ENCODE results near the gene CRADD. TPM values are rescaled to one million over a fixed set of nuclear protein-coding genes. Genes with fewer than 3 reads are reported as not detected.

The CRADD gene
- total RNA-seq, 4 donors from 2014 or later = 43.7 to 76.1 (median 51.0) TPM

DNA sequence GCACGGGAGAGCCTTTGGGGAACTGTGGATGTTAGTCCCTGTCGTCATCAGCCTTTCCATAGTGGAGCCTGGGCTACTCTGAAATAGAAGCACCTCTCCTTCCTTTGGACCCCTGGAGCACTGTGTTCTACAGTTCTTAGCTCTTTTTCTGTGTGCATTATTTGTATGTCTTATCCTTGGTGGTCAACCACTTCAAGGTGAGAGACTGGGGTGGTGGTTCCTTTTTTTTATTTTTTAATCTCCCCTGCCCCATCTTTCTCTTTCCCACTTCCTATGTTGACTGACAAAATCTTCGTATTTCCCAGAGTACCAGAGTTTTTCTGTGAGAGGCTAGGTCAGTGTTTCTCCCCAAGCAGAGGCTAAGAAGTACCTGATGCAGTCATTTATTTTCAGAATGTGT is 111.7 kb downstream of the CRADD start:
- no peak for DNase-seq
- H3K36me3 ChIP-seq = no peaks in the 10 kb centered on the region
- 89 to 97% methylated on average over 3 of the region's 3 CpGs for WGBS, 2 donors
- intact Hi-C loops (cut with DNase I) = no loop called here
- TF ChIP-seq, protein P1, sequence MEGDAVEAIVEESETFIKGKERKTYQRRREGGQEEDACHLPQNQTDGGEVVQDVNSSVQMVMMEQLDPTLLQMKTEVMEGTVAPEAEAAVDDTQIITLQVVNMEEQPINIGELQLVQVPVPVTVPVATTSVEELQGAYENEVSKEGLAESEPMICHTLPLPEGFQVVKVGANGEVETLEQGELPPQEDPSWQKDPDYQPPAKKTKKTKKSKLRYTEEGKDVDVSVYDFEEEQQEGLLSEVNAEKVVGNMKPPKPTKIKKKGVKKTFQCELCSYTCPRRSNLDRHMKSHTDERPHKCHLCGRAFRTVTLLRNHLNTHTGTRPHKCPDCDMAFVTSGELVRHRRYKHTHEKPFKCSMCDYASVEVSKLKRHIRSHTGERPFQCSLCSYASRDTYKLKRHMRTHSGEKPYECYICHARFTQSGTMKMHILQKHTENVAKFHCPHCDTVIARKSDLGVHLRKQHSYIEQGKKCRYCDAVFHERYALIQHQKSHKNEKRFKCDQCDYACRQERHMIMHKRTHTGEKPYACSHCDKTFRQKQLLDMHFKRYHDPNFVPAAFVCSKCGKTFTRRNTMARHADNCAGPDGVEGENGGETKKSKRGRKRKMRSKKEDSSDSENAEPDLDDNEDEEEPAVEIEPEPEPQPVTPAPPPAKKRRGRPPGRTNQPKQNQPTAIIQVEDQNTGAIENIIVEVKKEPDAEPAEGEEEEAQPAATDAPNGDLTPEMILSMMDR (IDR thresholded peaks at IDR 0.05) = no peak
- no peak for TF ChIP-seq POLR2A (IDR thresholded peaks at IDR 0.05)
- no peaks in the 10 kb centered on the region for H3K27me3 ChIP-seq
- H3K9me3 ChIP-seq = no peaks in the 10 kb centered on the region
- H3K27ac ChIP-seq = no peak overlapping the region
- H3K4me1 ChIP-seq = peaks cover 23 to 37% of the 10 kb centered on the region in 2 donors
- no peak overlapping the region for H3K4me3 ChIP-seq (replicated peaks in 1 of 3)

DNA sequence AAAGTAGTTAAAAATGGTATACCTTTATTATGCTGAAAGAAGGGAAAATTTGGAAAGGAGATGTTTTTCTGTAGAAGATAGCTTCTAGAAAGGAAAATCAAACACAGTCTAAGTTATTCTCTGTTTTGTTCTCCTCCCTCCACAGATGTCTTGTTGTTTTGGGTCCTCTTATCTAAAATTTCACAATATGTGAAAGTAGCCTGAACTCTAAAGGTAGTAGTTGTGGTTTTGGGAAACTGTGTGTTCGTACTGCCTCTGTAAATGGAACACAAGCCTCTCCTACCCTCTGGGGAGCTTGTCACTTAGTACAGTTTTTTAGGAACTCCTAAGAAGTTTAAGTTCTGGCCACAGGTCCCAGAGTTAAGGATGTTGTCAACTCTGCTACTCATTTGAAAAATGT is 112.6 kb downstream of the CRADD start:
- peaks cover 14 to 27% of the 10 kb centered on the region in 2 donors for H3K4me1 ChIP-seq
- H3K9me3 ChIP-seq = no peaks in the 10 kb centered on the region
- no peak for DNase-seq
- WGBS, 2 donors = 85 to 87% methylated on average over 1 of the region's 1 CpG
- no peak overlapping the region for H3K27ac ChIP-seq
- intact Hi-C loops (cut with DNase I) = no loop called here
- no peaks in the 10 kb centered on the region for H3K36me3 ChIP-seq
- H3K27me3 ChIP-seq = no peaks in the 10 kb centered on the region
- no peak overlapping the region for H3K4me3 ChIP-seq (replicated peaks in 1 of 3)
- TF ChIP-seq, protein P1 (IDR thresholded peaks at IDR 0.05) = no peak

DNA sequence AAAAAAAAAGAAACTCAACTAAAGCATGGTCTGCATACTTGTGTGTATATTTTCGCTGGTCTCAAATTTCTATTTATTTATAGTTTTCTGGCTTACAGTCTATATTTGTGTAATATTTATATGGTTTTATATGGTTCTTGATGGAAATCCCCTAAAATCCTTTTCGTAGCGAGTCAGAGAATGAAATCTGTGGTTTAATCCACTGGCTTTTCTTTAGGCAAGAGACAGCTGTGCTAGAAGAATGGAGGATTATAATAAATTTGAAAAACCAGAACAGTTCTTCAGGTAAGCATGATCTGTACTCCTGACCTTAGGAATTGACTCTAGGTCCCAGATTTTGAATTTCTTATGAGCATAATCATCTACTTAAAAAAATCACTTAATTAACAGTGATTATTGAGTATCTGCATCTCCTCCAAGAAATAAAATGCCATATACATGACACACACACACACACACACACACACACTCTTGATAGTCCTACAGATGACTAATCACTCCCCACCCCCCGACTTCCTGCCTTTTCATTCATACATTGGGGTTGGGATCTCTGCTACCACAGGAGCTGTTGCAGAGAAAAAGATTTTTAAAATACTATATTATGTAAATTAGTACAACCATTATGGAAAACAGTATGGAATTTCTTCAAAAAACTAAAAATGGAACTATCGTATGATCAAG is 113.4 kb downstream of the CRADD start:
- Histone ChIP-seq H3K27ac (no peak overlapping the region), H3K4me3 (replicated peaks in 1 of 3) (no peak overlapping the region), H3K4me1 (peaks cover 6 to 20% of the 10 kb centered on the region in 2 donors), H3K27me3 (no peaks in the 10 kb centered on the region), H3K9me3 (no peaks in the 10 kb centered on the region), H3K36me3 (no peaks in the 10 kb centered on the region)
- intact Hi-C loops (cut with DNase I) = no loop called here
- DNase-seq = no peak
- TF ChIP-seq POLR2A (IDR thresholded peaks at IDR 0.05) = no peak
- TF ChIP-seq, protein P1 (IDR thresholded peaks at IDR 0.05) = no peak
- WGBS, 2 donors = 88 to 93% methylated on average over 5 of the region's 5 CpGs

DNA sequence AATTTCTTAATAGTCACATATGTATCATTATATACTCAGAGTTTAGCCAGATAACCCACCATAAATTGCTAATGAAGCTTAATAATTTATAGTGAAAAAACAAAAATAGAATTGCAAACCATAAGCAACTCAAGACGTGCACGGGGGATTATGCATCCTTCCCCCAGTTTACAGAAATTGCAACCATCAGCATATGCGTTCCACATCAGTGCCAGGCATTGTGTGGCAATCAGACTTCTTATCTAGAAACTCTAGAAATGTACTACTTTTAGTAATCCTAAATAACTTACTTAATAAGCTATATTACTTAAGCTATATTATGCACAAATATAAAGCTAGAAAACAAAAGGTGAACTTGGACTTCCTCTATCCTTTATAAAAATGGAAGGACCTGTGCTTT is 115.8 kb downstream of the CRADD start:
- DNase-seq = no peak
- WGBS, 2 donors = 88 to 94% methylated on average over 3 of the region's 3 CpGs
- H3K27ac ChIP-seq = no peak overlapping the region
- no peak for TF ChIP-seq POLR2A (IDR thresholded peaks at IDR 0.05)
- no peaks in the 10 kb centered on the region for H3K27me3 ChIP-seq
- no peaks in the 10 kb centered on the region for H3K9me3 ChIP-seq
- intact Hi-C loops (cut with DNase I) = no loop called here
- H3K4me3 ChIP-seq (replicated peaks in 1 of 3) = no peak overlapping the region
- no peaks in the 10 kb centered on the region for H3K36me3 ChIP-seq
- peaks cover 0 to 5% of the 10 kb centered on the region in 2 donors for H3K4me1 ChIP-seq

DNA sequence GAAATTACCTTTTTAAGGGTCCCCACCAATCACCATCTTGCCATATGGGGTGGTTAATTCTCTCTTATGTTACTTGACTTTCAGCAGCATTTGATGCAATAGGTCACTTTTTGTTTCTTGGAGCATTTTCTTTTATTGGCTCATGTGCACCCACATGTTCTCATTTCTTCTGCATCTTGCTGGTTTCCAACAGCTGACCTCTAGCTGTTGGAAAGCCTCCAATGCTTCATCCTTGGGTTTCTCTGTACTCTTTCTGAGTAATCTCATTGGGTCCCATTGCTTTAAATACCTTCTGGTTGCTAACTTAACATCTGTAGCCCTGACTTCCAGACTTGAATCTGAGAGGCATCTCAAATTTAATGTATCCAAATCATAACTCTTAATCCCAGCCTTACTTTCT is 116.8 kb downstream of the CRADD start:
- Histone ChIP-seq H3K27me3 (no peaks in the 10 kb centered on the region), H3K4me3 (replicated peaks in 1 of 3) (no peak overlapping the region), H3K27ac (no peak overlapping the region), H3K36me3 (no peaks in the 10 kb centered on the region), H3K4me1 (peaks cover 0 to 9% of the 10 kb centered on the region in 2 donors), H3K9me3 (no peaks in the 10 kb centered on the region)
- no peak for DNase-seq
- intact Hi-C loops (cut with DNase I) = no loop called here
- TF ChIP-seq, protein P1 (IDR thresholded peaks at IDR 0.05) = no peak
- no peak for TF ChIP-seq POLR2A (IDR thresholded peaks at IDR 0.05)

Data from thyroid gland (tissue), 4 donors.